Transverse colon (tissue), 4 donors: ENCODE results near the gene CDKAL1. TPM values are rescaled to one million over a fixed set of nuclear protein-coding genes. Genes with fewer than 3 reads are reported as not detected.

Source experiments
- DNase-seq: peaks from one replicate; pipeline ENCODE4 v3.0.0-alpha.2; 2019
- H3K27ac ChIP-seq, 4 donors: fragments of 200-600 bp; sonication (generic); 2 replicates each; pipeline ENCODE4 v1.5.1; 2016 to 2018; ENCODE audit warnings: inconsistent platforms in 4 of 4
- H3K27me3 ChIP-seq: fragments of 200-600 bp; sonication (generic); 2 replicates; pipeline ENCODE4 v1.5.1; 2017; ENCODE audit warnings: inconsistent platforms
- H3K36me3 ChIP-seq, 4 donors: fragments of 200-600 bp; sonication (generic); 2 replicates each; pipeline ENCODE4 v1.5.1; 2017 to 2019; ENCODE audit warnings: inconsistent platforms in 4 of 4
- H3K4me1 ChIP-seq, 4 donors: fragments of 200-600 bp; sonication (generic); 2 replicates each; pipeline ENCODE4 v1.5.1; 2017 to 2020; ENCODE audit warnings: inconsistent platforms in 4 of 4
- H3K4me3 ChIP-seq, 4 donors: fragments of 200-600 bp; sonication (generic); 1 replicate in 1 of 4; 2 replicates in 3 of 4; pipeline versions ENCODE4 v1.5.1 to v1.6.1; 2017 to 2019; ENCODE audit warnings: inconsistent platforms in 4 of 4
- H3K9me3 ChIP-seq, 2 donors: fragments of 200-600 bp; sonication (generic); 2 replicates each; pipeline ENCODE4 v1.5.1; 2017 to 2019; ENCODE audit warnings: inconsistent platforms in 2 of 2
- EP300 ChIP-seq: sonication (generic); formaldehyde crosslinking; IDR thresholded peaks from one replicate; pipeline ENCODE4 v1.6.1; 2017; ENCODE audit warnings: antibody characterized with exemption, low read depth
- POLR2A ChIP-seq: fragments of 450-650 bp; IDR thresholded peaks from one replicate; pipeline ENCODE4 v1.6.1; 2016; ENCODE audit warnings: antibody characterized with exemption, mild to moderate bottlenecking, moderate library complexity
- POLR2AphosphoS5 ChIP-seq, 3 donors: sonication (generic); formaldehyde crosslinking; IDR thresholded peaks; one replicate each; pipeline ENCODE4 v1.6.1; 2016; ENCODE audit warnings: antibody characterized with exemption in 3 of 3
- WGBS, 2 donors: methylation state at CpG; one replicate each; pipeline ENCODE4 v1.1.5; 2018; ENCODE audit warnings: low coverage in 1 of 2; 5-methylcytosine and 5-hydroxymethylcytosine counted together
- in situ Hi-C, 4 donors: fragments of 200-750 bp; cut with MboI; loops; one replicate each; pipeline versions ENCODE4 v1.15.0 to v1.15.1; 2017; ENCODE audit warnings: low sequenced_read_pairs in 3 of 4, low pct_ligation_motif_present in 1 of 4, low pct_unique_long_range_greater_than_20kb in 1 of 4
- intact Hi-C: fragments of 100-400 bp; cut with DNase I; formaldehyde crosslinking; loops from one replicate; pipeline ENCODE4 v1.15.1; 2023; ENCODE audit warnings: low total_unique reads
- total RNA-seq, 4 donors: library from RNA; depleted of rRNA; stranded (reverse); fragments of >200 nt; gene quantifications; one replicate each; pipeline ENCODE4 v1.1.0, GENCODE V29; 2016
- TF ChIP-seq, protein P1 (sequence below), 5 experiments: fragments of 200-600 bp in 3 of 5; fragments of 450-650 bp in 2 of 5; sonication (generic) in 3 of 5; IDR thresholded peaks; 1 replicate in 2 of 5; 2 replicates in 3 of 5; pipeline ENCODE4 v1.5.1; 2016 to 2017; ENCODE audit warnings: antibody characterized with exemption in 5 of 5, inconsistent platforms in 3 of 5, mild to moderate bottlenecking in 2 of 5, moderate library complexity in 1 of 5

CDKAL1 gene
- total RNA-seq, 4 donors from 2014 or later = 4.8 to 21.7 (median 12.5) TPM

DNA sequence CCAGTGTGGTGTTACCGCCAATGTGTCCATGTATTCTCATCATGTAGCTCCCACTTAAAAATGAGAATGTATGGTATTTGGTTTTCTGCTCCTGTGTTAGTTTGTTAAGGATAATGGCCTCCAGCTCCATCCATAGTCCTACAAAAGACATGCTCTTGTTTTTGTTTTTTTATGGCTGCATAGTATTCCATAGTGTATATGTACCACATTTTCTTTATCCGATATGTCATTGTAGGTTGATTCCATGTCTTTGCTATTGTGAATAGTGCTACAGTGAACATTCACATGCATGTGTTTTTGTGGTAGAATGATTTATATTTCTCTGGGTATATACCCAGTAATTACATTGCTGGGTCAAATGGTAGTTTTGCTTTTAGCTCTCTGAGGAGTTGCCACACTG is 207.2 kb downstream of the CDKAL1 start:
- Histone ChIP-seq H3K27me3 (no peaks in the 10 kb centered on the region), H3K9me3 (no peaks in the 10 kb centered on the region), H3K4me3 (no peak overlapping the region), H3K4me1 (no peaks in the 10 kb centered on the region), H3K27ac (no peak overlapping the region), H3K36me3 (peaks cover 0 to 17% (median 0%) of the 10 kb centered on the region in 4 donors)
- intact Hi-C loops = no loop called here
- WGBS, 2 donors = 100% methylated on average over 2 of the region's 2 CpGs
- in situ Hi-C loops = no loop called here
- TF ChIP-seq, protein P1, sequence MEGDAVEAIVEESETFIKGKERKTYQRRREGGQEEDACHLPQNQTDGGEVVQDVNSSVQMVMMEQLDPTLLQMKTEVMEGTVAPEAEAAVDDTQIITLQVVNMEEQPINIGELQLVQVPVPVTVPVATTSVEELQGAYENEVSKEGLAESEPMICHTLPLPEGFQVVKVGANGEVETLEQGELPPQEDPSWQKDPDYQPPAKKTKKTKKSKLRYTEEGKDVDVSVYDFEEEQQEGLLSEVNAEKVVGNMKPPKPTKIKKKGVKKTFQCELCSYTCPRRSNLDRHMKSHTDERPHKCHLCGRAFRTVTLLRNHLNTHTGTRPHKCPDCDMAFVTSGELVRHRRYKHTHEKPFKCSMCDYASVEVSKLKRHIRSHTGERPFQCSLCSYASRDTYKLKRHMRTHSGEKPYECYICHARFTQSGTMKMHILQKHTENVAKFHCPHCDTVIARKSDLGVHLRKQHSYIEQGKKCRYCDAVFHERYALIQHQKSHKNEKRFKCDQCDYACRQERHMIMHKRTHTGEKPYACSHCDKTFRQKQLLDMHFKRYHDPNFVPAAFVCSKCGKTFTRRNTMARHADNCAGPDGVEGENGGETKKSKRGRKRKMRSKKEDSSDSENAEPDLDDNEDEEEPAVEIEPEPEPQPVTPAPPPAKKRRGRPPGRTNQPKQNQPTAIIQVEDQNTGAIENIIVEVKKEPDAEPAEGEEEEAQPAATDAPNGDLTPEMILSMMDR (IDR thresholded peaks at IDR 0.05) = no peak
- no peak for TF ChIP-seq EP300
- TF ChIP-seq POLR2A = no peak
- TF ChIP-seq POLR2AphosphoS5 (IDR thresholded peaks at IDR 0.05) = no peak
- no peak for DNase-seq

DNA sequence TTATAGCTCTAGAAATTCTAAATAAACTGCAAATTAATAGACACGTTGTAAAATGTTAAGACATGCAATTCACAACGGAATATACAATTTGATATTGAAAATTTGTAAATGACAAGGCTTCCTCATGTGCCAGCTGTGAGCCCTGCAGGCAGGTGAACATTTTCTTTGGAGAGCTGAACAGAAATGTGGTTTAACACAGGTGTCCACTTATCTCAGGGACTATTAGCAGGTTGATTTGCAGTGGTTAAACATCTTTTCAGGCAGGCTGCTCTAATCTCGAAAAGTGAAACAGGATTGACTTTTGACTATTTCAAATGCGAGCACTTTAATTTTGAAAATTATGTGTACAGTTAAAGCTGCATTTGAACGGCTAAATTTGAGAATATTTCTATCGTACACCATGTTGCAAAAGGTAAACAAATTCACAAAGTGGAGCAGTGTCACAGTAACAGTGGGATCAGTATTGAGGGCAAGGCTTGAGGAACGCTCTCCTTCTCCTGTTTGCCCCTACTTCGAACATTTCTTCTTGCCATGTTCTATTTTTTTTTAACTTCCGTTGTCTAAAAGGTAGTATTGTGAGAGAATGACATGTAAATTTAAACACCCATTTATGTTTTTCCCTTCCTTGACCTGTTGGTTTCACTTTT is 210.8 kb downstream of the CDKAL1 start:
- H3K27ac ChIP-seq = no peak overlapping the region
- H3K27me3 ChIP-seq = no peaks in the 10 kb centered on the region
- H3K36me3 ChIP-seq = peaks cover 0 to 17% (median 0%) of the 10 kb centered on the region in 4 donors
- in situ Hi-C loops = no loop called here
- no peak for DNase-seq
- H3K4me3 ChIP-seq = no peak overlapping the region
- WGBS, 2 donors = 90% methylated on average over 9 of the region's 9 CpGs
- H3K4me1 ChIP-seq = no peaks in the 10 kb centered on the region
- TF ChIP-seq EP300 (no peak), POLR2A (no peak), POLR2AphosphoS5 (IDR thresholded peaks at IDR 0.05) (no peak)
- TF ChIP-seq, protein P1 (IDR thresholded peaks at IDR 0.05) = no peak
- no peaks in the 10 kb centered on the region for H3K9me3 ChIP-seq
- intact Hi-C loops = no loop called here

DNA sequence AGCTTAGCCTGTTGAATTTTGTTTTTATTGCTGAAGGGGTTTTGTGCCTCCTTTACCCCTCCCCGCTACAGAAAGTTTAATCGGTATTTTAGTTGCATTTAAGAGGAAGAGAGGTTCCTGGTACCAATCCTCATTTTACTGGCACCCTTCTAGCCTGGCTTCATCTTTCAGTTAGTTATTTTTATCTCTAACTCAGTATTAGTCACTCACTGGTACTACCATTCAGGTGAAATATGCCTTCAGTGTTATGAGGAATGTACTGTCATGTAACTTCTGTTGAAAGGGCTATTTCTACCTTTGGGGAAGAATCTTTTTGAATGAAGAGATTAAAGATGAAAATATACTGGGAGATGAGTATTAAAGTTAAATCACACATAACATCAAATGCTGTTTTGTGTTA is 211.8 kb downstream of the CDKAL1 start:
- Histone ChIP-seq H3K4me3 (no peak overlapping the region), H3K27ac (no peak overlapping the region), H3K36me3 (peaks cover 0 to 12% (median 0%) of the 10 kb centered on the region in 4 donors), H3K9me3 (no peaks in the 10 kb centered on the region), H3K27me3 (no peaks in the 10 kb centered on the region), H3K4me1 (peaks cover 0 to under 1% (median 0%) of the 10 kb centered on the region in 4 donors)
- TF ChIP-seq POLR2A (no peak), EP300 (no peak), POLR2AphosphoS5 (IDR thresholded peaks at IDR 0.05) (no peak)
- TF ChIP-seq, protein P1 (IDR thresholded peaks at IDR 0.05) = no peak
- intact Hi-C loops (no loop called here), in situ Hi-C loops (no loop called here)
- DNase-seq = no peak
- WGBS, 2 donors = 74 to 94% methylated on average over 2 of the region's 2 CpGs

DNA sequence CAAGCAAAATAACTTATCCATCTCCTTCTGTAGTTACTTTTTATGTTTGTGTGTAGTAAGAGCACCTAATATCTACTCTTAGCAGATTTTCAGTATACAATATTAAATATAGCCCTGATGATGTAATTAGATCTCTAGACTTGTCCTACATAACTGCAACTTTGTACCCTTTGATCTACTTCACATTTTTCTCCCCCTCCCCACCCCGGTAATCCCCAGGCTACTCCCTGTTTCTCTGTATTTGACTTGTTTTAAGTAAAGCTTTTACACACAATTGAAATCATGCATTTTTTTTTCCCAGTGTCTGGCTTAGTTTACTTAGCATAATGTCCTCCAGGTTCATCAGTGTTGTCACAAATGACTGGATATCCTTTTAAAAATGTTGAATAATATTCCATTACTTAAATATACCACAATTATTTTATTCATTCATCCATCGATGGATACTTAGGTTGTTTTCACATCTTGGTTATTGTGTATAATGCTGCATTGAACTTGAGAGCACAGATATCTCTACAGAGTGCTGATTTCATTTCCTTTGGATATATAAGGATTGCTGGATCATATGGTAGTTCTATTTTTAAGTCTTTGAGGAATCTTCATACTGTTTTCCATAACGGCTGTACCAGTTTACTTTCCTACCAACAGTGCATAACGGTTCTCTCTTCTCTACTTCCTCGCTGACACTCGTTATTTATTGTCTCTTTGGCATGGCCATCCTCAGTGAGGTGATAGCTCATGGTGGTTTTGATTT is 212.7 kb downstream of the CDKAL1 start:
- Histone ChIP-seq H3K27ac (no peak overlapping the region), H3K9me3 (no peaks in the 10 kb centered on the region), H3K36me3 (peaks cover 0 to 3% (median 0%) of the 10 kb centered on the region in 4 donors), H3K27me3 (no peaks in the 10 kb centered on the region), H3K4me3 (no peak overlapping the region), H3K4me1 (peaks cover 0 to 10% (median 0%) of the 10 kb centered on the region in 4 donors)
- intact Hi-C loops (no loop called here), in situ Hi-C loops (no loop called here)
- WGBS, 2 donors = 82 to 97% methylated on average over 5 to 6 of the region's 6 CpGs
- no peak for TF ChIP-seq POLR2AphosphoS5 (IDR thresholded peaks at IDR 0.05)
- TF ChIP-seq, protein P1 (IDR thresholded peaks at IDR 0.05) = no peak
- no peak for TF ChIP-seq POLR2A
- no peak for TF ChIP-seq EP300
- DNase-seq = no peak
